ENCODE measurements around the gene CAMK2A.

The CAMK2A gene

GRCh38 chr5:150295172-150295634 is 5.6 kb upstream of the CAMK2A start:
- no peaks in the 10 kb centered on the region for H4K20me1 ChIP-seq (ENCODE audit: control insufficient read depth, insufficient read depth, low read depth, low read length)
- H3K4me1 ChIP-seq (ENCODE audit: control insufficient read depth, low read length): no peaks in the 10 kb centered on the region
- no peaks in the 10 kb centered on the region for H3K79me2 ChIP-seq (ENCODE audit: control insufficient read depth, low read length)
- TF ChIP-seq EZH2phosphoT487 (IDR thresholded peaks at IDR 0.05; ENCODE audit: borderline replicate concordance, low read length): no peak
- TF ChIP-seq, protein P1, sequence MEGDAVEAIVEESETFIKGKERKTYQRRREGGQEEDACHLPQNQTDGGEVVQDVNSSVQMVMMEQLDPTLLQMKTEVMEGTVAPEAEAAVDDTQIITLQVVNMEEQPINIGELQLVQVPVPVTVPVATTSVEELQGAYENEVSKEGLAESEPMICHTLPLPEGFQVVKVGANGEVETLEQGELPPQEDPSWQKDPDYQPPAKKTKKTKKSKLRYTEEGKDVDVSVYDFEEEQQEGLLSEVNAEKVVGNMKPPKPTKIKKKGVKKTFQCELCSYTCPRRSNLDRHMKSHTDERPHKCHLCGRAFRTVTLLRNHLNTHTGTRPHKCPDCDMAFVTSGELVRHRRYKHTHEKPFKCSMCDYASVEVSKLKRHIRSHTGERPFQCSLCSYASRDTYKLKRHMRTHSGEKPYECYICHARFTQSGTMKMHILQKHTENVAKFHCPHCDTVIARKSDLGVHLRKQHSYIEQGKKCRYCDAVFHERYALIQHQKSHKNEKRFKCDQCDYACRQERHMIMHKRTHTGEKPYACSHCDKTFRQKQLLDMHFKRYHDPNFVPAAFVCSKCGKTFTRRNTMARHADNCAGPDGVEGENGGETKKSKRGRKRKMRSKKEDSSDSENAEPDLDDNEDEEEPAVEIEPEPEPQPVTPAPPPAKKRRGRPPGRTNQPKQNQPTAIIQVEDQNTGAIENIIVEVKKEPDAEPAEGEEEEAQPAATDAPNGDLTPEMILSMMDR (IDR thresholded peaks at IDR 0.05; ENCODE audit: low read depth, low read length, poor library complexity, severe bottlenecking): no peak
- H3K9me3 ChIP-seq (ENCODE audit: control insufficient read depth, insufficient read depth, low read length): no peaks in the 10 kb centered on the region
- no peaks in the 10 kb centered on the region for H3F3A ChIP-seq (ENCODE audit: control insufficient read depth, insufficient read depth)
- no peaks in the 10 kb centered on the region for H3K27me3 ChIP-seq (ENCODE audit: control insufficient read depth, low read length)
- H3K4me3 ChIP-seq (ENCODE audit: low read length): no peak overlapping the region
- H3K4me2 ChIP-seq (ENCODE audit: low read length): no peak overlapping the region
- H3K9me2 ChIP-seq (replicated peaks; ENCODE audit: control insufficient read depth, low read length): no peaks in the 10 kb centered on the region
- H3K36me3 ChIP-seq (ENCODE audit: control insufficient read depth, low read length): no peaks in the 10 kb centered on the region
- H3K27ac ChIP-seq (ENCODE audit: low read depth, low read length): no peak overlapping the region

DNA sequence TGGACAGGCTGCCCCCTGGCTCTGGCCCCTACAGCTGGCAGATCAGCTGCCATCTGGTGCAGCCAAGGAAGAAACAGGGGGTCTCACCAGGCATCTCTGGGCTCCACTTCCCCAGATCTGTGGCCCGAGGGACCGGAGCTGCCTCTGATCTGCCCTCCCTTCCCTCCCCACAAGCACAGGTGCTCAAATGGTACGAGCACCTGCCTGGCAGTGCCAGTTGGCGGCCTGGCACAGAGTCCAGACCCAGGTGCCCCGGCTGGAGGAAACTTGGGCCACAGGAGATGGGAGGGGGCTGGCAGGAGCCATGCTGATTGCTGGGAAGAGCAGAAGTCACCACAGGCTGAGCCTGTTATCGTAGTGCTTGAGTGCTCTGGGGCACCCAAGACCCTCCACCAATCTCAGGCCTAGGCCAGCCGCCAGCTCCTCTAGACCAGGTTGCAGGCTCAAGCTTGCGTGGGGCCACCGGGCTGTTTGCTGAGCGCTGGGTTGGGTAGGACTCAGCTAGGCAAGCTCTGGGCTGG is 5.0 kb upstream of the CAMK2A start:
- H3K9me2 ChIP-seq (replicated peaks; ENCODE audit: control insufficient read depth, low read length): no peaks in the 10 kb centered on the region
- no peaks in the 10 kb centered on the region for H3K36me3 ChIP-seq (ENCODE audit: control insufficient read depth, low read length)
- TF ChIP-seq, protein P1 (IDR thresholded peaks at IDR 0.05; ENCODE audit: low read depth, low read length, poor library complexity, severe bottlenecking): no peak
- TF ChIP-seq EZH2phosphoT487 (IDR thresholded peaks at IDR 0.05; ENCODE audit: borderline replicate concordance, low read length): no peak
- no peak overlapping the region for H3K4me3 ChIP-seq (ENCODE audit: low read length)
- no peaks in the 10 kb centered on the region for H3F3A ChIP-seq (ENCODE audit: control insufficient read depth, insufficient read depth)
- H3K9me3 ChIP-seq (ENCODE audit: control insufficient read depth, insufficient read depth, low read length): no peaks in the 10 kb centered on the region
- no peaks in the 10 kb centered on the region for H4K20me1 ChIP-seq (ENCODE audit: control insufficient read depth, insufficient read depth, low read depth, low read length)
- no peaks in the 10 kb centered on the region for H3K4me1 ChIP-seq (ENCODE audit: control insufficient read depth, low read length)
- no peaks in the 10 kb centered on the region for H3K79me2 ChIP-seq (ENCODE audit: control insufficient read depth, low read length)
- H3K27me3 ChIP-seq (ENCODE audit: control insufficient read depth, low read length): no peaks in the 10 kb centered on the region
- no peak overlapping the region for H3K4me2 ChIP-seq (ENCODE audit: low read length)
- H3K27ac ChIP-seq (ENCODE audit: low read depth, low read length): no peak overlapping the region

- H3K4me1 ChIP-seq (ENCODE audit: control insufficient read depth, low read length): no peaks in the 10 kb centered on the region
- H3K9me3 ChIP-seq (ENCODE audit: control insufficient read depth, insufficient read depth, low read length): no peaks in the 10 kb centered on the region
- H3K27me3 ChIP-seq (ENCODE audit: control insufficient read depth, low read length): no peaks in the 10 kb centered on the region
- H3F3A ChIP-seq (ENCODE audit: control insufficient read depth, insufficient read depth): no peaks in the 10 kb centered on the region
- H3K4me2 ChIP-seq (ENCODE audit: low read length): no peak overlapping the region
- no peaks in the 10 kb centered on the region for H4K20me1 ChIP-seq (ENCODE audit: control insufficient read depth, insufficient read depth, low read depth, low read length)
- H3K36me3 ChIP-seq (ENCODE audit: control insufficient read depth, low read length): no peaks in the 10 kb centered on the region
- no peaks in the 10 kb centered on the region for H3K9me2 ChIP-seq (replicated peaks; ENCODE audit: control insufficient read depth, low read length)
- TF ChIP-seq, protein P1 (IDR thresholded peaks at IDR 0.05; ENCODE audit: low read depth, low read length, poor library complexity, severe bottlenecking): no peak
- TF ChIP-seq EZH2phosphoT487 (IDR thresholded peaks at IDR 0.05; ENCODE audit: borderline replicate concordance, low read length): no peak
- H3K27ac ChIP-seq (ENCODE audit: low read depth, low read length): no peak overlapping the region
- no peaks in the 10 kb centered on the region for H3K79me2 ChIP-seq (ENCODE audit: control insufficient read depth, low read length)
- no peak overlapping the region for H3K4me3 ChIP-seq (ENCODE audit: low read length)
These were observed 3.7 kb upstream of the CAMK2A start for GRCh38 chr5:150293091-150293941.
